Endothelial cell of umbilical vein (primary cell): ENCODE measurements around the gene NEDD9.

Source experiments
- CTCF ChIP-seq, 2 donors: IDR thresholded peaks; 1 replicate in 1 of 2; 2 replicates in 1 of 2; pipeline ENCODE4 v1.5.1; 2011; ENCODE audit warnings: low read length in 2 of 2, mild to moderate bottlenecking in 2 of 2, moderate library complexity in 2 of 2, control low read depth in 1 of 2, inconsistent platforms in 1 of 2, low read depth in 1 of 2; ENCODE audit not compliant: insufficient read depth in 1 of 2; ENCODE audit errors: extremely low read depth in 1 of 2
- EZH2 ChIP-seq: IDR thresholded peaks from 2 replicates; pipeline ENCODE4 v1.6.1; 2012; ENCODE audit warnings: borderline replicate concordance, low read depth, mild to moderate bottlenecking, moderate library complexity, low read length, inconsistent platforms; ENCODE audit not compliant: severe bottlenecking
- POLR2A ChIP-seq: IDR thresholded peaks from 2 replicates; pipeline ENCODE4 v1.6.1; 2012; ENCODE audit warnings: low read depth, mild to moderate bottlenecking, control low read depth, low read length

- TF ChIP-seq POLR2A (no peak), EZH2 (no peak), CTCF (IDR thresholded peaks at IDR 0.05; ENCODE audit: extremely low read depth in 1 of 2, insufficient read depth in 1 of 2, low read depth in 1 of 2, low read length in 2 of 2) (no peak)
These were observed 43.8 kb upstream of the NEDD9 start for GRCh38 chr6:11276228-11276627.
